Measurements from ENCODE around the gene RCC2.

Gene RCC2

DNA sequence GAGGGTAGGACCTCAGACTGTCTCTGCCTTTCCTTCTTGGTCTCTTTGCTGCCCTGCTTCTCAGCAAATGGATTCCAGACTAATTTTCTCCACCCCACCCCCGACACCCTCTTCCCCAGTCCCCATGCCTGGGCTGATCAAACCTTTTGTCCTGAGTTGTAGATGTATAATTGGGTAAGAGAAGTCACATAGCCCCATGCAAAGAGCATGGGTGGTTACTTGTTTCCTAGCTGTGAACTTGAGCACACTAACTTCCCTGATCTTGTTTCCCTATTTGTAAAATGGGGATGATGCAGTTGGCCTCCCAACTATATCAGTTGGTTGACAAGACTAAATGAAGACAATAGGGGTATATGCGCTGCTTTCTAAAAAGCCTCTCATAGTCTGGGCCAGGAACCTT lies 58.3 kb downstream of the RCC2 start:
- no peak overlapping the region for H3K4me3 ChIP-seq
- no peaks in the 10 kb centered on the region for H4K20me1 ChIP-seq
- no peak overlapping the region for H3K27ac ChIP-seq
- no peaks in the 10 kb centered on the region for H3K4me1 ChIP-seq
- no peak overlapping the region for H3K4me2 ChIP-seq
- H3K9ac ChIP-seq, result no peak overlapping the region
- H3K27me3 ChIP-seq, result no peaks in the 10 kb centered on the region
- TF ChIP-seq Cebpa-rat (IDR thresholded peaks at IDR 0.05), result no peak
- no peaks in the 10 kb centered on the region for H3K36me3 ChIP-seq
- no peaks in the 10 kb centered on the region for H3K9me3 ChIP-seq

DNA sequence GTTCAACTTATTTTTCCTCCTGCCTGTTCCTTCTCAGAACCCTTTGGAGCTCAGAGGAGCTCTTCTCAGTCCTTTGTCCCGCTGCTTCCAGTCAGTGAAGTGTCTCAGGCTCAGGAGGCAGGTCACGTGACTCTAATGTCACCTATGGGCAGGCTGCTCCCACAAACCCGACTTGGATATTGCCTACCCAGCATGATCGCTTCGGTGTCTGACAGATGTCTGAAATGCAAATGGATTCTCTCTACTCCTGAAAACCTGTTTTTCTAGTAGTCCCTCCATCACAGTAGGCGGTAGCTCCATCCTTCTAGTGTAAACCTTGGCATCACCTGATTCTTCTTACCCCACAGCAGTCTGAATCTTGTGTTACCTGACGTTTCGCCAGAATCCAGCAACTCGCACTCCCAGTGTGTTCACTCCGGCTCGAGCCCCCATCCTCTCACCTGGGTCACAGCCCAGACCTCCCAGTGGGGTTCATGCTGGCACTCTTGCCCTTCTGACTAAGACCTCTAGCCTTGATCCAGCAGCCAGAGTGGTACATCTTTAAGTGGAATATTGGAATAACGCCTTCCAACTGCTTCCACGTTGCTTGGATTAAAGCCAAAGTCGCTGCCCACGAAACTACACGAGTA lies 62.0 kb downstream of the RCC2 start:
- Histone ChIP-seq H3K4me1 (no peaks in the 10 kb centered on the region), H4K20me1 (no peaks in the 10 kb centered on the region), H3K4me3 (no peak overlapping the region), H3K27ac (no peak overlapping the region), H3K27me3 (no peaks in the 10 kb centered on the region), H3K36me3 (no peaks in the 10 kb centered on the region), H3K9ac (no peak overlapping the region), H3K4me2 (no peak overlapping the region), H3K9me3 (no peaks in the 10 kb centered on the region)
- no peak for TF ChIP-seq Cebpa-rat (IDR thresholded peaks at IDR 0.05)

DNA sequence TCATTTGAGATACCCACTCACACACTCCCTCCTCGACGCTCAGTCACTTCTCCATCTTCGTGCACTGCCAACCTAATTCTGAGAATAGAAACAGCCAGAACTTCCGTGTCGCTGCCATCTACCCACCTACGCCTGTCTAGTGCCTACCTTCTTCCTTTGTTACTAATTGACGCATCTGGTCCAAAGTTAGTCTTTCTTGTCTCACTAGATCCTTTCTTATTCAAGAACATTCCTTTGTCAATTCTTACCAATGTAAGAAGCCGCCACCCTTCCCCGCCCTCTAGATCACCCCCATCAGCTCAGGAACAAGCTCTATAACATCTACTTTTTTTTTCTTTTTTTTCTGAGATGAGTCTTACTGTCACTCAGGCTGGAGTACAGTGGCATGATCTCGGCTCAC lies 63.8 kb downstream of the RCC2 start:
- Histone ChIP-seq H3K36me3 (no peaks in the 10 kb centered on the region), H3K4me1 (peaks cover 3% of the 10 kb centered on the region), H3K9ac (no peak overlapping the region), H4K20me1 (no peaks in the 10 kb centered on the region), H3K27ac (no peak overlapping the region), H3K27me3 (no peaks in the 10 kb centered on the region), H3K4me2 (no peak overlapping the region), H3K4me3 (no peak overlapping the region), H3K9me3 (no peaks in the 10 kb centered on the region)
- no peak for TF ChIP-seq Cebpa-rat (IDR thresholded peaks at IDR 0.05)

DNA sequence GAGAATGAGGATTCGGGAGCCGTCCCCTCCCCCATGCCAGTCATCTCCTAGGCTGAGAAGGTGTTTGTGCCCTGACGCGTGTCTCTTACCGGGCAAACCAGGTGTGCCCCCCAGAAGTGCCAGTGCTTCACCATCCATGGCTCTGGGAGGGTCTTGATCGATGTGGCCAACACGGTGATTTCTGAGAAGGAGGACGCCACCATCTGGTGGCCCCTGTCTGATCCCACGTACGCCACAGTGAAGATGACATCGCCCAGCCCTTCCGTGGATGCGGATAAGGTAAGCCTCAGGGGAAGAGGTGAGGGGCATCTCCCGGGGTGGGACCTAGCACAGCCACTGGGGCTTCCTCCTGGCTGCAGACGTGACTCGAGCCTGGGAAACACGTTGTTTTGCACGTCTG lies 66.5 kb downstream of the RCC2 start:
- Histone ChIP-seq H3K4me1 (peaks cover 20% of the 10 kb centered on the region), H3K4me2 (no peak overlapping the region), H3K27ac (no peak overlapping the region), H4K20me1 (no peaks in the 10 kb centered on the region), H3K36me3 (no peaks in the 10 kb centered on the region), H3K27me3 (no peaks in the 10 kb centered on the region), H3K9ac (no peak overlapping the region), H3K4me3 (no peak overlapping the region), H3K9me3 (no peaks in the 10 kb centered on the region)
- no peak for TF ChIP-seq Cebpa-rat (IDR thresholded peaks at IDR 0.05)

DNA sequence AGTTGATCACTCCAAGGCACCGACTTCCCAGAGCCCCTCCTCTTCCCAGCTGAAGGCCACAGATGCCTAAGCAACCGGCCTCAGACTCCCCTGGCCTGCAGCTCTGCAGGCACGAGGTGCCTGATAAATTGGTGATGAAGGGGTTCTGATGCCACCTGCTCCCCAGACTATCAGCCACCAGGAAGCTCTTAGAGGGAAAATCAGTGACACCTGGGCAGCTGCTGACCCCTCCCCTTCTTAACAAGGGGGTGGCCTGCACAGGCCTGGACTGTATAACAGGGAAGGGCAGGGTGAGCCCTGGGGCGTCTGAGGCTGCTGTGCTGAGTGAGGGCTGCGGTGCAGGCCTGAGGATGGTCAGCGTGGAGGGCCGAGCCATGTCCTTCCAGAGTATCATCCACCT lies 67.6 kb downstream of the RCC2 start, which contains the start of gene PADI6:
Gene PADI6 (plus strand): TSS at position 301 of the 400 bp plus-strand sequence. CDS start 50 bp downstream, at position 351.
- H3K27ac ChIP-seq, result no peak within 1 kb of the TSS
- no peaks in the 10 kb centered on the region for H3K27me3 ChIP-seq
- H3K4me2 ChIP-seq, result no peak within 1 kb of the TSS
- no peaks in the 10 kb centered on the region for H4K20me1 ChIP-seq
- H3K9ac ChIP-seq, result no peak within 1 kb of the TSS
- no peak within 1 kb of the TSS for H3K4me3 ChIP-seq
- H3K36me3 ChIP-seq, result no peaks in the 10 kb centered on the region
- H3K9me3 ChIP-seq, result no peaks in the 10 kb centered on the region
- TF ChIP-seq Cebpa-rat (IDR thresholded peaks at IDR 0.05), result no peak
- H3K4me1 ChIP-seq, result peaks cover 20% of the 10 kb centered on the region

DNA sequence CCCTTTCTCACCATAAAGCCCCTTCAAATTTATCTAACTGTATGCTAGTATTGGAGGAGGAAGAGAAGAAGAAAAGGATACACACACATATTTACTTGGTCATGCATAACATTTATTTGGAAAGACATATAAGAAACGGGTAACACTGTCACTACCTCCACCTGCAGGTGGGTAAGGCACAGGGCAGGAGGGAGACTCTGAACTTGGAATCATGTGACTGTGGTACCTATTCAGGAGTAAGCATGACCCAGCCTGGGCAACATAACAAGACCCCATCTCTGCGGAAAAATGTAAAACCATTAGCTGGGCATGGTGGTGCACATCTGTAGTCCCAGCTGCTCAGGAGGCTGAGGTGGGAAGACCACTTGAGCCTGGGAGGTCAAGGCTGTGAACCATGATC lies 68.9 kb downstream of the RCC2 start:
- no peaks in the 10 kb centered on the region for H3K27me3 ChIP-seq
- peaks cover 27% of the 10 kb centered on the region for H3K4me1 ChIP-seq
- H3K36me3 ChIP-seq, result no peaks in the 10 kb centered on the region
- no peak overlapping the region for H3K9ac ChIP-seq
- TF ChIP-seq Cebpa-rat (IDR thresholded peaks at IDR 0.05), result no peak
- no peak overlapping the region for H3K27ac ChIP-seq
- no peak overlapping the region for H3K4me3 ChIP-seq
- H3K4me2 ChIP-seq, result peak overlapping the region; percentile 43; the same call in 1 of the 2 replicates
- no peaks in the 10 kb centered on the region for H3K9me3 ChIP-seq
- no peaks in the 10 kb centered on the region for H4K20me1 ChIP-seq

DNA sequence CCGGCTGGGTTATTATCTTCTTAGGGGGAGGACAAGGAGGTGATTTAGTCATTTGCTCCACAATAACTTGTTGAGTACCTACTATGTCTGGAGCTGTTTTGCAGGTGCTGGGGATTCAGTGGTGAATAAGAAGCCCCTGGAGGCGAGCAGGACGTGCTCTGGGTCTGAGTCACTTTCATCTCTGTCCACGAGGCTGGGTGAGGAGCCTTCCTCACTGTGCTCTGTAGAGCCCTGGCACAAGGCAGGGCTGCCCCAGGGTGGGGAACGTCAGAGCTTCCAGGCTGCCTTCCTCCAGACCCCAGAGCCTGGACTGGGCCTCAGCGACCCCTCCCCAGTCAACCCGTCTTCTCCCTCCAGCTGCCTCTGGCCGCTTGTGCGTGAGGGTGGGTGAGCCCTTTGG lies 70.0 kb downstream of the RCC2 start:
- Histone ChIP-seq H3K4me1 (peaks cover 34% of the 10 kb centered on the region), H3K9me3 (no peaks in the 10 kb centered on the region), H4K20me1 (no peaks in the 10 kb centered on the region), H3K4me2 (peak overlapping the region; percentile 43), H3K27ac (peak overlapping the region; percentile 58), H3K4me3 (no peak overlapping the region), H3K9ac (no peak overlapping the region), H3K36me3 (no peaks in the 10 kb centered on the region), H3K27me3 (no peaks in the 10 kb centered on the region)
- TF ChIP-seq Cebpa-rat (IDR thresholded peaks at IDR 0.05), result no peak

DNA sequence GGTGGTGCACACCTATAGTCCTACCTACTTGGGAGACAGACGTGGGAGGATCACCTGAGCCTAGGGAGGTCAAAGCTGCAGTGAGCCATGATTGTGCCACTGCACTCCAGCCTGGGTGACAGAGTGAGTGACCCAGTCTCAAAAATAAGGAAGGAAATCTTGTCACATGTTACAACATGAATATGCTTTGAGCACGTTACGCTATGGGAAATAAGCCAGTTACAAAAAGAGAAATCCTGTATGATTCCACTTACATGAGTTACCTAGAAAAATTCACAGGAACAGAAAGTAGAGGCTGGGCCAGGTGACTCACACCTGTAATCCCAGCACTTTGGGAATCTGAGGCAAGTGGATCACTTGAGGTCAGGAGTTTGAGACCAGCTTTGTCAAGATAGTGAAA lies 74.2 kb downstream of the RCC2 start:
- no peak overlapping the region for H3K27ac ChIP-seq
- H3K4me2 ChIP-seq, result no peak overlapping the region; the same call in 1 of the 2 replicates
- TF ChIP-seq Cebpa-rat (IDR thresholded peaks at IDR 0.05), result no peak
- H4K20me1 ChIP-seq, result no peaks in the 10 kb centered on the region
- no peaks in the 10 kb centered on the region for H3K36me3 ChIP-seq
- H3K4me3 ChIP-seq, result no peak overlapping the region
- peaks cover 27% of the 10 kb centered on the region for H3K4me1 ChIP-seq
- H3K9me3 ChIP-seq, result no peaks in the 10 kb centered on the region
- H3K9ac ChIP-seq, result no peak overlapping the region
- H3K27me3 ChIP-seq, result no peaks in the 10 kb centered on the region

DNA sequence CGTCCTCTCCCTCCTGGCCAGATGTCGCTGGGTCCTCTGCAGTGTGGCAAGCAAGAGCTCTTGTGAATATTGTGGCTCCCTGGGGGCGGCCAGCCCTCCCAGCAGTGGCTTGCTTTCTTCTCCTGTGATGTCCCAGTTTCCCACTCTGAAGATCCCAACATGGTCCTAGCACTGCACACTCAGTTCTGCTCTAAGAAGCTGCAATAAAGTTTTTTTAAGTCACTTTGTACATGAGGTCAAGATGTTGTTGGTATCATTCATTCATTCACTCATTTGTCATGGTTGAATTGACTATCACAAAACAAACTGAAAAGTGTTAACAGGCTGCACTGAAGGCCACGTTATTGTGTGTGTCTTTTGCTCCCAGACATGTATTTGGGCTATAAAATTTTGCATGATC lies 75.7 kb downstream of the RCC2 start:
- Histone ChIP-seq H3K4me1 (peaks cover 28% of the 10 kb centered on the region), H4K20me1 (no peaks in the 10 kb centered on the region), H3K9me3 (no peaks in the 10 kb centered on the region), H3K4me3 (no peak overlapping the region), H3K4me2 (no peak overlapping the region), H3K27ac (no peak overlapping the region), H3K36me3 (no peaks in the 10 kb centered on the region), H3K27me3 (no peaks in the 10 kb centered on the region), H3K9ac (no peak overlapping the region)
- TF ChIP-seq Cebpa-rat (IDR thresholded peaks at IDR 0.05), result no peak

DNA sequence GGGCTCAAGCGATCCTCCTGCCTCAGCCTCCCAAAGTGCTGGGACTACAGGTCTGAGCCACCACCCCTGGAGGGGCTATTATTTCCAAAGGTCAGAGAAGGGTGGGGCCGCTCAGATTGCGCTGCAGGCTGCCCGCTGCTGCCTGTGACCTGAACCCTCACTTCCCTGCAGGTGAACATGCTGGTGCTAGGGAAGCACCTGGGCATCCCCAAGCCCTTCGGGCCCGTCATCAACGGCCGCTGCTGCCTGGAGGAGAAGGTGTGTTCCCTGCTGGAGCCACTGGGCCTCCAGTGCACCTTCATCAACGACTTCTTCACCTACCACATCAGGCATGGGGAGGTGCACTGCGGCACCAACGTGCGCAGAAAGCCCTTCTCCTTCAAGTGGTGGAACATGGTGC lies 76.1 kb downstream of the RCC2 start:
- H3K36me3 ChIP-seq, result no peaks in the 10 kb centered on the region
- H3K9ac ChIP-seq, result no peak overlapping the region

DNA sequence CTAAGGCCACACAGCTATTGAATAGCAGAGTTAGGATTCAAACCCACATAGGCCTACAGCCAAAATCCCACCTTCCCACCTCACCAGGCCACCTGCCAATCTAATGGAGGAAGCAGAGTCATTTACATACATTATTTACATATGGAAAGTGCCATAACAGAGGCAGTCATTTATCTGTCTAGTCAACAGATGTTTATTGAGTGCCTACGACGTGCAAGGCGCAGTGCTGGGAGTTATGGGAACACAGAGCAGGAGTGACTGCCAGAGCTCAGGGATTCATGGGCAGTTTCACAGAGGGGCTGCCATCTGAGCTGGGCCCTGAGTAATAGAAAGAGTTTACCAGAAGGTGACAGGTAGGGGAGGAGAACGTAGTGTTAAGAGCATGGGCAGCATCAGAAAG lies 77.8 kb downstream of the RCC2 start:
- H3K4me2 ChIP-seq, result no peak overlapping the region

More for the DNA sequence above, 76.1 kb downstream of the RCC2 start:
- H3K27ac ChIP-seq, result no peak overlapping the region
- no peaks in the 10 kb centered on the region for H3K27me3 ChIP-seq
- H4K20me1 ChIP-seq, result no peaks in the 10 kb centered on the region
- TF ChIP-seq Cebpa-rat (IDR thresholded peaks at IDR 0.05), result no peak
- no peak overlapping the region for H3K4me2 ChIP-seq
- peaks cover 31% of the 10 kb centered on the region for H3K4me1 ChIP-seq
- H3K4me3 ChIP-seq, result no peak overlapping the region
- no peaks in the 10 kb centered on the region for H3K9me3 ChIP-seq

More for the DNA sequence above, 77.8 kb downstream of the RCC2 start:
- Histone ChIP-seq H3K27me3 (no peaks in the 10 kb centered on the region), H3K4me1 (peaks cover 35% of the 10 kb centered on the region), H3K9me3 (no peaks in the 10 kb centered on the region), H3K36me3 (no peaks in the 10 kb centered on the region), H4K20me1 (no peaks in the 10 kb centered on the region), H3K4me3 (no peak overlapping the region), H3K27ac (no peak overlapping the region), H3K9ac (no peak overlapping the region)
- TF ChIP-seq Cebpa-rat (IDR thresholded peaks at IDR 0.05), result no peak
